Liver (tissue), 9 donors: ENCODE measurements around the gene COX10. TPM values are rescaled to one million over a fixed set of nuclear protein-coding genes. Genes with fewer than 3 reads are reported as not detected.

Experiments
- DNase-seq: peaks from one replicate; pipeline ENCODE4 v3.0.0-alpha.2; 2017; ENCODE audit warnings: low spot score
- H3K27ac ChIP-seq, 2 donors: one replicate each; pipeline ENCODE4 v1.7.0; 2013; ENCODE audit warnings: inconsistent platforms in 2 of 2, low read length in 2 of 2, control low read depth in 1 of 2, low read depth in 1 of 2, mild to moderate bottlenecking in 1 of 2
- H3K27me3 ChIP-seq, 4 donors: one replicate each; pipeline versions ENCODE4 v1.6.1 to v1.7.0; 2013; ENCODE audit warnings: low read length in 3 of 4, inconsistent platforms in 1 of 4, mild to moderate bottlenecking in 1 of 4, moderate library complexity in 1 of 4; ENCODE audit not compliant: control insufficient read depth in 4 of 4, insufficient read depth in 4 of 4
- H3K36me3 ChIP-seq, 4 donors: one replicate each; pipeline versions ENCODE4 v1.6.1 to v1.7.0; 2013; ENCODE audit warnings: low read length in 3 of 4, mild to moderate bottlenecking in 3 of 4, low read depth in 1 of 4, moderate library complexity in 1 of 4; ENCODE audit not compliant: control insufficient read depth in 4 of 4, insufficient read depth in 3 of 4
- H3K4me1 ChIP-seq, 4 donors: one replicate each; pipeline versions ENCODE4 v1.6.1 to v1.7.0; 2013; ENCODE audit warnings: low read length in 3 of 4, mild to moderate bottlenecking in 3 of 4, moderate library complexity in 1 of 4; ENCODE audit not compliant: control insufficient read depth in 4 of 4, insufficient read depth in 4 of 4
- H3K4me3 ChIP-seq, 3 donors: one replicate each; pipeline versions ENCODE4 v1.6.1 to v1.7.0; 2013; ENCODE audit warnings: low read length in 3 of 3, control low read depth in 1 of 3, low read depth in 1 of 3, mild to moderate bottlenecking in 1 of 3
- H3K9ac ChIP-seq, 2 donors: one replicate each; pipeline ENCODE4 v1.7.0; 2013; ENCODE audit warnings: low read length in 2 of 2, mild to moderate bottlenecking in 2 of 2, moderate library complexity in 2 of 2, control low read depth in 1 of 2, low read depth in 1 of 2
- H3K9me3 ChIP-seq, 4 donors: one replicate each; pipeline versions ENCODE4 v1.6.1 to v1.7.0; 2013; ENCODE audit warnings: low read length in 3 of 4; ENCODE audit not compliant: control insufficient read depth in 4 of 4
- EGR1 ChIP-seq, 2 donors: IDR thresholded peaks; 2 replicates each; pipeline ENCODE4 v1.6.1; 2016 to 2018; ENCODE audit warnings: antibody characterized with exemption in 2 of 2, low read depth in 2 of 2
- FOXA1 ChIP-seq: IDR thresholded peaks from 2 replicates; pipeline ENCODE4 v1.6.1; 2016; ENCODE audit warnings: antibody characterized with exemption
- FOXA2 ChIP-seq: IDR thresholded peaks from 2 replicates; pipeline ENCODE4 v1.6.1; 2016; ENCODE audit warnings: antibody characterized with exemption
- GABPA ChIP-seq, 2 donors: IDR thresholded peaks in 1 of 2; conservative IDR thresholded peaks in 1 of 2; 2 replicates each; pipeline ENCODE4 v1.6.1; 2016; ENCODE audit warnings: antibody characterized with exemption in 2 of 2, mild to moderate bottlenecking in 1 of 2, moderate library complexity in 1 of 2
- HNF4A ChIP-seq, 2 donors: conservative IDR thresholded peaks; 2 replicates each; pipeline ENCODE4 v1.6.1; 2016; ENCODE audit warnings: antibody characterized with exemption in 2 of 2, mild to moderate bottlenecking in 2 of 2
- HNF4G ChIP-seq: IDR thresholded peaks from 2 replicates; pipeline ENCODE4 v1.6.1; 2016; ENCODE audit warnings: antibody characterized with exemption
- JUND ChIP-seq, 2 donors: IDR thresholded peaks; 2 replicates each; pipeline ENCODE4 v1.6.1; 2016; ENCODE audit warnings: antibody characterized with exemption in 2 of 2
- NR2F2 ChIP-seq: IDR thresholded peaks from 2 replicates; pipeline ENCODE4 v1.6.1; 2016; ENCODE audit warnings: antibody characterized with exemption
- RAD21 ChIP-seq, 2 donors: IDR thresholded peaks; 2 replicates each; pipeline ENCODE4 v1.6.1; 2016; ENCODE audit warnings: antibody characterized with exemption in 2 of 2, mild to moderate bottlenecking in 2 of 2
- RXRA ChIP-seq, 2 donors: IDR thresholded peaks; 2 replicates each; pipeline ENCODE4 v1.6.1; 2017 to 2018; ENCODE audit warnings: antibody characterized with exemption in 2 of 2, mild to moderate bottlenecking in 1 of 2
- SP1 ChIP-seq: IDR thresholded peaks from 2 replicates; pipeline ENCODE4 v1.6.1; 2018; ENCODE audit warnings: antibody characterized with exemption, mild to moderate bottlenecking
- TAF1 ChIP-seq: conservative IDR thresholded peaks from 2 replicates; pipeline ENCODE4 v1.6.1; 2016; ENCODE audit warnings: antibody characterized with exemption, mild to moderate bottlenecking
- YY1 ChIP-seq: IDR thresholded peaks from 2 replicates; pipeline ENCODE4 v1.6.1; 2016; ENCODE audit warnings: antibody characterized with exemption, mild to moderate bottlenecking
- WGBS: extraction: QIAGEN DNeasy Blood & Tissue Kit; methylation state at CpG from one replicate; pipeline ENCODE4 v1.1.7; 2013; 5-methylcytosine and 5-hydroxymethylcytosine counted together
- polyA plus RNA-seq, 2 donors: library from polyadenylated mRNA; stranded (reverse) in 1 of 2; unstranded in 1 of 2; fragments of 200-250 nt in 1 of 2; fragments of >200 nt in 1 of 2; fragmentation: Nextera tagmentation in 1 of 2; extraction: Ambion mirVana in 1 of 2; gene quantifications; one replicate each; pipeline versions ENCODE4 v1.2.1 to v1.2.3, GENCODE V29; 2013 to 2015
- total RNA-seq, 2 donors: library from RNA; depleted of rRNA; stranded (reverse); fragments of >200 nt; gene quantifications; one replicate each; pipeline ENCODE4 v1.2.3, GENCODE V29; 2014
- TF ChIP-seq, protein P1 (sequence below): IDR thresholded peaks from 2 replicates; pipeline ENCODE4 v1.6.1; 2016; ENCODE audit warnings: antibody characterized with exemption
- TF ChIP-seq, protein P2 (sequence below): IDR thresholded peaks from 2 replicates; pipeline ENCODE4 v1.6.1; 2016; ENCODE audit warnings: antibody characterized with exemption
- TF ChIP-seq, protein P3 (sequence below): fragments of 150-350 bp; IDR thresholded peaks from 2 replicates; pipeline ENCODE4 v1.5.1; 2017; ENCODE audit warnings: improper control_type of control experiment, low read depth, low read length; ENCODE audit not compliant: missing input control
- TF ChIP-seq, protein P4 (sequence below): IDR thresholded peaks from 2 replicates; pipeline ENCODE4 v1.6.1; 2016; ENCODE audit warnings: antibody characterized with exemption, mild to moderate bottlenecking
- TF ChIP-seq, protein P5 (sequence below): IDR thresholded peaks from 2 replicates; pipeline ENCODE4 v1.6.1; 2016; ENCODE audit warnings: antibody characterized with exemption
- donor health status: healthy.
- donor health status: healthy.
- donor health status: healthy.
- donor health status: healthy.
- donor health status: healthy.

The COX10 gene
- total and polyA plus RNA-seq, 4 donors = 7.0 to 15.1 (median 8.7) TPM

DNA sequence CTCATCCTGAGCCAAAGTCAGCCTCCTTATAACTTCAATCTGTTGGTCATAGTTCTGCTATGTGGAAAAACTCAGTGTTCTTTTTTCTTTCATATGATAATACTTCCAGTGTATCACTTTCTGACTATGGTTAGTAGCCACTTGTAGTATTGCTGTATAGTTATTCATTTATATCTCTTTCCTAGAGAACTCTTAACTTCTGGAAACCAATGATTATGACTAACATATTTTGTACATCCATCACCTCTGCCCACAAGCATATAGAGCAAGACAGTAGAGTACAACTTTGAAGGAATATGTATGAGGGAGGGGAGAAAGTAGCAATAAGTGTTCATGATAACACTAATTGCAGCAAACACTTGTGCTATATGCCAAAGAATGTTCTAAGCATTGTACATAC lies 38.6 kb downstream of the COX10 start:
- peaks cover 0 to under 1% (median 0%) of the 10 kb centered on the region in 4 donors for H3K36me3 ChIP-seq
- no peak for DNase-seq
- no peaks in the 10 kb centered on the region for H3K27me3 ChIP-seq
- H3K9me3 ChIP-seq = no peaks in the 10 kb centered on the region
- no peak overlapping the region for H3K4me3 ChIP-seq
- H3K9ac ChIP-seq = no peak overlapping the region
- H3K4me1 ChIP-seq = no peaks in the 10 kb centered on the region
- H3K27ac ChIP-seq = no peak overlapping the region
- no peak for TF ChIP-seq JUND (IDR thresholded peaks at IDR 0.05)
- TF ChIP-seq EGR1 (IDR thresholded peaks at IDR 0.05; ENCODE audit: low read depth in 2 of 2) = no peak
- no peak for TF ChIP-seq RXRA (IDR thresholded peaks at IDR 0.05)
- TF ChIP-seq, protein P1, sequence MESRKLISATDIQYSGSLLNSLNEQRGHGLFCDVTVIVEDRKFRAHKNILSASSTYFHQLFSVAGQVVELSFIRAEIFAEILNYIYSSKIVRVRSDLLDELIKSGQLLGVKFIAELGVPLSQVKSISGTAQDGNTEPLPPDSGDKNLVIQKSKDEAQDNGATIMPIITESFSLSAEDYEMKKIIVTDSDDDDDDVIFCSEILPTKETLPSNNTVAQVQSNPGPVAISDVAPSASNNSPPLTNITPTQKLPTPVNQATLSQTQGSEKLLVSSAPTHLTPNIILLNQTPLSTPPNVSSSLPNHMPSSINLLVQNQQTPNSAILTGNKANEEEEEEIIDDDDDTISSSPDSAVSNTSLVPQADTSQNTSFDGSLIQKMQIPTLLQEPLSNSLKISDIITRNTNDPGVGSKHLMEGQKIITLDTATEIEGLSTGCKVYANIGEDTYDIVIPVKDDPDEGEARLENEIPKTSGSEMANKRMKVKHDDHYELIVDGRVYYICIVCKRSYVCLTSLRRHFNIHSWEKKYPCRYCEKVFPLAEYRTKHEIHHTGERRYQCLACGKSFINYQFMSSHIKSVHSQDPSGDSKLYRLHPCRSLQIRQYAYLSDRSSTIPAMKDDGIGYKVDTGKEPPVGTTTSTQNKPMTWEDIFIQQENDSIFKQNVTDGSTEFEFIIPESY = no peak
- TF ChIP-seq, protein P2, sequence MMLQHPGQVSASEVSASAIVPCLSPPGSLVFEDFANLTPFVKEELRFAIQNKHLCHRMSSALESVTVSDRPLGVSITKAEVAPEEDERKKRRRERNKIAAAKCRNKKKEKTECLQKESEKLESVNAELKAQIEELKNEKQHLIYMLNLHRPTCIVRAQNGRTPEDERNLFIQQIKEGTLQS = no peak
- no peak for TF ChIP-seq YY1
- TF ChIP-seq GABPA (IDR thresholded peaks at IDR 0.05 in 1 of 2, conservative IDR thresholded peaks at IDR 0.05 in 1 of 2) = no peak
- no peak for TF ChIP-seq FOXA2
- TF ChIP-seq, protein P3, sequence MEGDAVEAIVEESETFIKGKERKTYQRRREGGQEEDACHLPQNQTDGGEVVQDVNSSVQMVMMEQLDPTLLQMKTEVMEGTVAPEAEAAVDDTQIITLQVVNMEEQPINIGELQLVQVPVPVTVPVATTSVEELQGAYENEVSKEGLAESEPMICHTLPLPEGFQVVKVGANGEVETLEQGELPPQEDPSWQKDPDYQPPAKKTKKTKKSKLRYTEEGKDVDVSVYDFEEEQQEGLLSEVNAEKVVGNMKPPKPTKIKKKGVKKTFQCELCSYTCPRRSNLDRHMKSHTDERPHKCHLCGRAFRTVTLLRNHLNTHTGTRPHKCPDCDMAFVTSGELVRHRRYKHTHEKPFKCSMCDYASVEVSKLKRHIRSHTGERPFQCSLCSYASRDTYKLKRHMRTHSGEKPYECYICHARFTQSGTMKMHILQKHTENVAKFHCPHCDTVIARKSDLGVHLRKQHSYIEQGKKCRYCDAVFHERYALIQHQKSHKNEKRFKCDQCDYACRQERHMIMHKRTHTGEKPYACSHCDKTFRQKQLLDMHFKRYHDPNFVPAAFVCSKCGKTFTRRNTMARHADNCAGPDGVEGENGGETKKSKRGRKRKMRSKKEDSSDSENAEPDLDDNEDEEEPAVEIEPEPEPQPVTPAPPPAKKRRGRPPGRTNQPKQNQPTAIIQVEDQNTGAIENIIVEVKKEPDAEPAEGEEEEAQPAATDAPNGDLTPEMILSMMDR = no peak
- TF ChIP-seq RAD21 (IDR thresholded peaks at IDR 0.05) = no peak
- TF ChIP-seq HNF4G = no peak
- TF ChIP-seq HNF4A (conservative IDR thresholded peaks at IDR 0.05) = no peak
- no peak for TF ChIP-seq SP1
- no peak for TF ChIP-seq FOXA1
- TF ChIP-seq NR2F2 = no peak
- TF ChIP-seq TAF1 = no peak
- TF ChIP-seq, protein P4, sequence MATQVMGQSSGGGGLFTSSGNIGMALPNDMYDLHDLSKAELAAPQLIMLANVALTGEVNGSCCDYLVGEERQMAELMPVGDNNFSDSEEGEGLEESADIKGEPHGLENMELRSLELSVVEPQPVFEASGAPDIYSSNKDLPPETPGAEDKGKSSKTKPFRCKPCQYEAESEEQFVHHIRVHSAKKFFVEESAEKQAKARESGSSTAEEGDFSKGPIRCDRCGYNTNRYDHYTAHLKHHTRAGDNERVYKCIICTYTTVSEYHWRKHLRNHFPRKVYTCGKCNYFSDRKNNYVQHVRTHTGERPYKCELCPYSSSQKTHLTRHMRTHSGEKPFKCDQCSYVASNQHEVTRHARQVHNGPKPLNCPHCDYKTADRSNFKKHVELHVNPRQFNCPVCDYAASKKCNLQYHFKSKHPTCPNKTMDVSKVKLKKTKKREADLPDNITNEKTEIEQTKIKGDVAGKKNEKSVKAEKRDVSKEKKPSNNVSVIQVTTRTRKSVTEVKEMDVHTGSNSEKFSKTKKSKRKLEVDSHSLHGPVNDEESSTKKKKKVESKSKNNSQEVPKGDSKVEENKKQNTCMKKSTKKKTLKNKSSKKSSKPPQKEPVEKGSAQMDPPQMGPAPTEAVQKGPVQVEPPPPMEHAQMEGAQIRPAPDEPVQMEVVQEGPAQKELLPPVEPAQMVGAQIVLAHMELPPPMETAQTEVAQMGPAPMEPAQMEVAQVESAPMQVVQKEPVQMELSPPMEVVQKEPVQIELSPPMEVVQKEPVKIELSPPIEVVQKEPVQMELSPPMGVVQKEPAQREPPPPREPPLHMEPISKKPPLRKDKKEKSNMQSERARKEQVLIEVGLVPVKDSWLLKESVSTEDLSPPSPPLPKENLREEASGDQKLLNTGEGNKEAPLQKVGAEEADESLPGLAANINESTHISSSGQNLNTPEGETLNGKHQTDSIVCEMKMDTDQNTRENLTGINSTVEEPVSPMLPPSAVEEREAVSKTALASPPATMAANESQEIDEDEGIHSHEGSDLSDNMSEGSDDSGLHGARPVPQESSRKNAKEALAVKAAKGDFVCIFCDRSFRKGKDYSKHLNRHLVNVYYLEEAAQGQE = no peak

DNA sequence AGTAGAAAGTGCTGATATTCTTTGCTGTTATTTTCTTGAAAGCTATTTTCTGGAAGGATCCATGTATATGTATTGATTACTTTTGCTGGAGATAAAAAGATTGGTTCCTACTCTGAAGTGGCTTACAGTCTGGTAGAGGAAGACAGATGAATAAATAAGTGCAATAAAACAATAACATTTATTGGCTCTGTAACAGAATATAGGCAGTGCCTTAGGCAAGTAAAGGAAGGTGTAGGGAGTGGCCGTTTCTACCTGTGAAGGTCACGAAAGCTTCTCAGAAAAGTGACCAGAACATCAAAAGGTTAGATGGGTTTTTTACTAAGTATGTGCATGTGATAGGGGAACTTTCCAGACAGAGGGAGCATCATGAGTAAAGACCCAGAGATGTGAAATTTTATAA lies 43.1 kb downstream of the COX10 start:
- Histone ChIP-seq H3K27me3 (no peaks in the 10 kb centered on the region), H3K27ac (no peak overlapping the region), H3K4me3 (no peak overlapping the region), H3K36me3 (no peaks in the 10 kb centered on the region), H3K9me3 (no peaks in the 10 kb centered on the region), H3K9ac (no peak overlapping the region), H3K4me1 (peaks cover 0 to 4% (median 0%) of the 10 kb centered on the region in 4 donors)
- 85% methylated on average over 2 of the region's 2 CpGs for WGBS
- no peak for DNase-seq
- no peak for TF ChIP-seq FOXA2
- TF ChIP-seq JUND (IDR thresholded peaks at IDR 0.05) = no peak
- TF ChIP-seq YY1 = no peak
- TF ChIP-seq HNF4A (conservative IDR thresholded peaks at IDR 0.05) = no peak
- TF ChIP-seq RAD21 (IDR thresholded peaks at IDR 0.05) = no peak
- TF ChIP-seq HNF4G = no peak
- no peak for TF ChIP-seq RXRA (IDR thresholded peaks at IDR 0.05)
- no peak for TF ChIP-seq NR2F2
- no peak for TF ChIP-seq EGR1 (IDR thresholded peaks at IDR 0.05; ENCODE audit: low read depth in 2 of 2)
- no peak for TF ChIP-seq GABPA (IDR thresholded peaks at IDR 0.05 in 1 of 2, conservative IDR thresholded peaks at IDR 0.05 in 1 of 2)
- no peak for TF ChIP-seq TAF1
- TF ChIP-seq, protein P1 = no peak
- TF ChIP-seq SP1 = no peak
- TF ChIP-seq, protein P3 = no peak
- TF ChIP-seq, protein P5, sequence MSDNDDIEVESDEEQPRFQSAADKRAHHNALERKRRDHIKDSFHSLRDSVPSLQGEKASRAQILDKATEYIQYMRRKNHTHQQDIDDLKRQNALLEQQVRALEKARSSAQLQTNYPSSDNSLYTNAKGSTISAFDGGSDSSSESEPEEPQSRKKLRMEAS = no peak
- TF ChIP-seq, protein P2 = no peak
